GM18867 (cell line): ENCODE results near the gene TEAD1.

Experiments used
- ATAC-seq: cut with Tn5 transposase; IDR thresholded peaks from one replicate; pipeline ENCODE4 v1.9.1; 2021; ENCODE audit warnings: mild to moderate bottlenecking, moderate library complexity; ENCODE audit not compliant: unreplicated experiment

The TEAD1 gene

GRCh38 chr11:12806113-12806512 is 131.9 kb downstream of the TEAD1 start:
- ATAC-seq = no peak

GRCh38 chr11:12807621-12808020 is 133.4 kb downstream of the TEAD1 start:
- ATAC-seq = no peak

- ATAC-seq = no peak
Measured at GRCh38 chr11:12808519-12808918, 134.3 kb downstream of the TEAD1 start.

- no peak for ATAC-seq
Measured at GRCh38 chr11:12809364-12809763, 135.1 kb downstream of the TEAD1 start.

GRCh38 chr11:12809864-12810567 is 135.8 kb downstream of the TEAD1 start:
- ATAC-seq = no peak

- ATAC-seq = no peak
Measured at GRCh38 chr11:12810568-12810894, 136.3 kb downstream of the TEAD1 start.

GRCh38 chr11:12811861-12812260 is 137.6 kb downstream of the TEAD1 start:
- ATAC-seq = no peak

GRCh38 chr11:12812849-12813248 is 138.6 kb downstream of the TEAD1 start:
- ATAC-seq = no peak

GRCh38 chr11:12813371-12814225 is 139.4 kb downstream of the TEAD1 start:
- no peak for ATAC-seq

- no peak for ATAC-seq
Measured at GRCh38 chr11:12815129-12815480, 140.9 kb downstream of the TEAD1 start.

- no peak for ATAC-seq
Measured at GRCh38 chr11:12815931-12816494, 141.8 kb downstream of the TEAD1 start.

- no peak for ATAC-seq
Measured at GRCh38 chr11:12817681-12818332, 143.6 kb downstream of the TEAD1 start.

GRCh38 chr11:12818333-12819015 is 144.3 kb downstream of the TEAD1 start:
- ATAC-seq = no peak

- ATAC-seq = no peak
Measured at GRCh38 chr11:12822392-12823022, 148.3 kb downstream of the TEAD1 start.

GRCh38 chr11:12824281-12825041 is 150.2 kb downstream of the TEAD1 start:
- ATAC-seq = no peak

GRCh38 chr11:12826441-12826840 is 152.2 kb downstream of the TEAD1 start:
- no peak for ATAC-seq

GRCh38 chr11:12827369-12827768 is 153.1 kb downstream of the TEAD1 start:
- no peak for ATAC-seq

GRCh38 chr11:12827929-12828812 is 153.9 kb downstream of the TEAD1 start:
- ATAC-seq = peak; percentile 58

GRCh38 chr11:12829131-12829530 is 154.9 kb downstream of the TEAD1 start:
- no peak for ATAC-seq
